Left cardiac atrium (tissue), 4 donors: ENCODE measurements around the gene PLA2G4B. TPM values are rescaled to one million over a fixed set of nuclear protein-coding genes. Genes with fewer than 3 reads are reported as not detected.

Source experiments
- ATAC-seq, 2 donors: fragments of 200-7000 bp; cut with Tn5 transposase; one replicate each; pipeline ENCODE4 v1.9.1; 2020; ENCODE audit warnings: mild to moderate bottlenecking in 2 of 2, moderate library complexity in 2 of 2
- DNase-seq: peaks from one replicate; pipeline ENCODE4 v3.0.0-alpha.2; 2020
- intact Hi-C, 2 donors: fragments of 100-400 bp; cut with DNase I; formaldehyde crosslinking; loops; one replicate each; pipeline versions ENCODE4 v1.14.1 to v1.15.1; 2022 to 2023
- total RNA-seq, 2 donors: library from RNA; stranded (reverse); fragmentation: NEBNext Ultra II Directional; extraction: Animal tissue kit (Norgen Biotek cat#: 25700); gene quantifications; one replicate each; pipeline ENCODE4 v1.2.1, GENCODE V29; 2021
- donor health status: DM: no; HTN: yes; CAD: no.
- donor health status: DM: no; HTN: yes; CAD: no; lungs with severe emphysema.
- donor health status: DM: yes; HTN: yes; CAD: no.
- donor health status: Dilated cardiomyopathy.

The PLA2G4B gene
- total RNA-seq, 2 donors from 2014 or later, result 5.4 to 7.2 TPM

- peak; percentile 50 to 65 for ATAC-seq
- intact Hi-C loops, result no loop called here
- DNase-seq, result peak; percentile 63
These were observed 39.7 kb downstream of the PLA2G4B start for GRCh38 chr15:41878355-41878699.

- ATAC-seq (no peak), DNase-seq (no peak)
- intact Hi-C loops, result no loop called here
These were observed 40.7 kb downstream of the PLA2G4B start for GRCh38 chr15:41879321-41879845.

GRCh38 chr15:41880156-41880877 is 41.7 kb downstream of the PLA2G4B start:
- ATAC-seq (no peak), DNase-seq (no peak)
- intact Hi-C loops, result no loop called here

GRCh38 chr15:41881086-41881485 is 42.4 kb downstream of the PLA2G4B start:
- ATAC-seq (no peak), DNase-seq (no peak)
- intact Hi-C loops, result no loop called here

GRCh38 chr15:41881550-41881919 is 42.9 kb downstream of the PLA2G4B start:
- intact Hi-C loops, result no loop called here
- DNase-seq, result no peak
- ATAC-seq, result peak in 1 of 2 donors; percentile 16

- no peak for DNase-seq
- ATAC-seq, result peak; percentile 60 to 67
- intact Hi-C loops, result no loop called here
These were observed 43.5 kb downstream of the PLA2G4B start for GRCh38 chr15:41881920-41882688.

GRCh38 chr15:41882689-41883483 is 44.2 kb downstream of the PLA2G4B start:
- ATAC-seq, result peak in 1 of 2 donors; percentile 9
- DNase-seq, result no peak
- intact Hi-C loops, result no loop called here

- intact Hi-C loops, result no loop called here
- ATAC-seq (no peak), DNase-seq (no peak)
These were observed 44.8 kb downstream of the PLA2G4B start for GRCh38 chr15:41883484-41883825.

GRCh38 chr15:41884458-41884857 is 45.8 kb downstream of the PLA2G4B start:
- DNase-seq (no peak), ATAC-seq (no peak)
- intact Hi-C loops, result no loop called here

GRCh38 chr15:41885321-41885720 is 46.7 kb downstream of the PLA2G4B start:
- intact Hi-C loops, result no loop called here
- ATAC-seq (no peak), DNase-seq (no peak)

GRCh38 chr15:41885841-41886240 is 47.2 kb downstream of the PLA2G4B start:
- DNase-seq, result no peak
- intact Hi-C loops, result no loop called here
- no peak for ATAC-seq

- ATAC-seq, result no peak
- intact Hi-C loops, result no loop called here
- DNase-seq, result no peak
These were observed 48.1 kb downstream of the PLA2G4B start for GRCh38 chr15:41886741-41887140.

- ATAC-seq, result no peak
- intact Hi-C loops, result no loop called here
- DNase-seq, result no peak
These were observed 48.5 kb downstream of the PLA2G4B start for GRCh38 chr15:41887161-41887560.

GRCh38 chr15:41887893-41888292 is 49.2 kb downstream of the PLA2G4B start:
- ATAC-seq, result no peak
- no peak for DNase-seq
- intact Hi-C loops, result no loop called here

- ATAC-seq, result no peak
- intact Hi-C loops, result no loop called here
- no peak for DNase-seq
These were observed 50.1 kb downstream of the PLA2G4B start for GRCh38 chr15:41888662-41889253.

GRCh38 chr15:41890050-41890690 is 51.5 kb downstream of the PLA2G4B start:
- no peak for ATAC-seq
- DNase-seq, result no peak
- intact Hi-C loops, result no loop called here

GRCh38 chr15:41891226-41891625 is 52.6 kb downstream of the PLA2G4B start:
- ATAC-seq (no peak), DNase-seq (no peak)
- intact Hi-C loops, result no loop called here

- intact Hi-C loops, result no loop called here
- no peak for ATAC-seq
- no peak for DNase-seq
These were observed 53.3 kb downstream of the PLA2G4B start for GRCh38 chr15:41891946-41892345.
